K562 (cell line): ENCODE measurements around the gene CCDC85B. TPM values are rescaled to one million over a fixed set of nuclear protein-coding genes. Genes with fewer than 3 reads are reported as not detected.
A peak's percentile ranks its signal among the peaks of the same experiment; 100 is the strongest.

Source experiments
- CTBP1 ChIP-seq: fragments of 450-650 bp; IDR thresholded peaks from 2 replicates; pipeline ENCODE4 v1.6.1; 2016; ENCODE audit warnings: borderline replicate concordance
- EP400 ChIP-seq: fragments of 450-650 bp; IDR thresholded peaks from 2 replicates; pipeline ENCODE4 v1.6.1; 2017; ENCODE audit warnings: antibody characterized with exemption, mild to moderate bottlenecking, moderate library complexity
- GATA2 ChIP-seq: sonication (generic); formaldehyde crosslinking; IDR thresholded peaks from 2 replicates; pipeline ENCODE4 v1.4.0; 2020; ENCODE audit warnings: mild to moderate bottlenecking, missing genetic modification reagents
- GTF2F1 ChIP-seq: IDR thresholded peaks from 2 replicates; pipeline ENCODE4 v1.6.1; 2011; ENCODE audit warnings: low read depth, low read length, improper control_type of control experiment
- KDM2B ChIP-seq: fragments of 250-450 bp; sonication (Bioruptor Pico); IDR thresholded peaks from 2 replicates; pipeline ENCODE4 v1.8.0; 2021; ENCODE audit warnings: mild to moderate bottlenecking, moderate library complexity
- MLX ChIP-seq, 2 experiments: fragments of 450-650 bp in 1 of 2; sonication (generic) in 1 of 2; formaldehyde crosslinking; conservative IDR thresholded peaks; 2 replicates each; pipeline versions ENCODE4 v1.4.0 to v1.8.1; 2020 to 2022; ENCODE audit warnings: mild to moderate bottlenecking in 1 of 2, missing genetic modification reagents in 1 of 2
- PTBP1 ChIP-seq: fragments of 200-400 bp; formaldehyde crosslinking; IDR thresholded peaks from 2 replicates; pipeline ENCODE4 v1.6.1; 2017; ENCODE audit warnings: low read depth, low read length
- SFPQ ChIP-seq: fragments of 200-400 bp; formaldehyde crosslinking; IDR thresholded peaks from 2 replicates; pipeline ENCODE4 v1.6.1; 2017; ENCODE audit warnings: mild to moderate bottlenecking, low read depth, low read length, moderate library complexity
- SNRNP70 ChIP-seq: fragments of 200-400 bp; formaldehyde crosslinking; optimal IDR thresholded peaks from 2 replicates; pipeline ENCODE3; 2017; ENCODE audit warnings: low read depth, low read length
- STAT5A ChIP-seq: IDR thresholded peaks from 2 replicates; pipeline ENCODE4 v1.6.1; 2012; ENCODE audit warnings: low read length, inconsistent platforms, borderline replicate concordance
- TRIM25 ChIP-seq: fragments of 450-650 bp; IDR thresholded peaks from 2 replicates; pipeline ENCODE4 v1.7.0; 2016; ENCODE audit warnings: borderline replicate concordance
- XRCC5 ChIP-seq: fragments of 200-400 bp; formaldehyde crosslinking; IDR thresholded peaks from 2 replicates; pipeline ENCODE4 v1.6.1; 2017; ENCODE audit warnings: low read depth, mild to moderate bottlenecking, low read length
- ZBTB8A ChIP-seq: fragments of 450-650 bp; IDR thresholded peaks from 2 replicates; pipeline ENCODE4 v1.6.1; 2018; ENCODE audit warnings: mild to moderate bottlenecking, moderate library complexity; ENCODE audit not compliant: partially characterized antibody
- ZFP36 ChIP-seq: fragments of 150-350 bp; IDR thresholded peaks from 2 replicates; pipeline ENCODE4 v1.6.1; 2018; ENCODE audit warnings: low read length, low read depth; ENCODE audit not compliant: partially characterized antibody
- ZNF445 ChIP-seq: fragments of 250-450 bp; sonication (Bioruptor Pico); IDR thresholded peaks from 2 replicates; pipeline ENCODE4 v1.4.0; 2020; ENCODE audit warnings: low read depth, mild to moderate bottlenecking, moderate library complexity
- ZNF655 ChIP-seq: fragments of 250-450 bp; sonication (Bioruptor Pico); IDR thresholded peaks from 2 replicates; pipeline ENCODE4 v1.5.0; 2021
- ZNF76 ChIP-seq: fragments of 250-450 bp; sonication (Bioruptor Pico); IDR thresholded peaks from 2 replicates; pipeline ENCODE4 v1.4.0; 2020; ENCODE audit warnings: mild to moderate bottlenecking, moderate library complexity, borderline replicate concordance
- ZSCAN29 ChIP-seq: fragments of 450-650 bp; IDR thresholded peaks from 2 replicates; pipeline ENCODE4 v1.6.1; 2017
- polyA plus RNA-seq, 8 experiments: library from polyadenylated mRNA; depleted of rRNA in 4 of 8; stranded (reverse) in 5 of 8; unstranded in 3 of 8; fragments of >200 nt; fragmentation: Nextera tagmentation in 2 of 8; fragmentation: Illumina TruSeq in 1 of 8; extraction: Ambion mirVana in 2 of 8; extraction: Trizol in 1 of 8; gene quantifications; 2 replicates each; pipeline versions ENCODE4 v1.2.1 to v1.2.3, GENCODE V29; 2011 to 2014; ENCODE audit warnings: inconsistent platforms in 1 of 8, missing spikeins in 1 of 8
- total RNA-seq, 7 experiments: library from RNA; depleted of rRNA in 6 of 7; stranded (reverse); fragments of >200 nt in 6 of 7; fragmentation: Illumina TruSeq in 2 of 7; extraction: Trizol in 2 of 7; gene quantifications; 2 replicates each; pipeline versions ENCODE4 v1.2.1 to v1.2.3, GENCODE V29; 2011 to 2021; ENCODE audit warnings: low replicate concordance in 1 of 7

CCDC85B gene
- total and polyA plus RNA-seq, 9 of the 15 experiments (the other 6 are each of a cell fraction or from before 2014, with no cell fraction given), result 0.14 to 138 (median 6.2) TPM

GRCh38 chr11:65919141-65919572, 28.7 kb downstream of the CCDC85B start, which contains the start of gene DRAP1 (continued):
- no peak for TF ChIP-seq SNRNP70
- no peak for TF ChIP-seq ZBTB8A
- TF ChIP-seq CTBP1, result peak; percentile 96
- no peak for TF ChIP-seq SFPQ
- TF ChIP-seq ZNF76, result no peak
- TF ChIP-seq KDM2B, result peak; percentile 65; the same call in 1 of the 2 replicates
- peak; percentile 54; the same call in 1 of the 2 replicates for TF ChIP-seq EP400
- no peak for TF ChIP-seq PTBP1
- peak; percentile 75 for TF ChIP-seq ZFP36
- no peak for TF ChIP-seq GTF2F1
- TF ChIP-seq GATA2 (CRISPR knock-in tag), result no peak
- peak; percentile 97 for TF ChIP-seq XRCC5
- no peak for TF ChIP-seq ZNF445 (CRISPR knock-in tag)
- peak; percentile 48; the same call in 1 of the 2 replicates for TF ChIP-seq STAT5A
- TF ChIP-seq MLX (CRISPR knock-in tag; conservative IDR thresholded peaks at IDR 0.05), result peak in 1 of 2 experiments; percentile 64; a peak in 1 of 4 replicates
- no peak for TF ChIP-seq TRIM25
- TF ChIP-seq ZNF655 (CRISPR knock-in tag), result no peak
- no peak for TF ChIP-seq ZSCAN29
